ENCODE results near the gene SH3D19.
A peak's percentile ranks its signal among the peaks of the same experiment; 100 is the strongest.

SH3D19 gene

DNA sequence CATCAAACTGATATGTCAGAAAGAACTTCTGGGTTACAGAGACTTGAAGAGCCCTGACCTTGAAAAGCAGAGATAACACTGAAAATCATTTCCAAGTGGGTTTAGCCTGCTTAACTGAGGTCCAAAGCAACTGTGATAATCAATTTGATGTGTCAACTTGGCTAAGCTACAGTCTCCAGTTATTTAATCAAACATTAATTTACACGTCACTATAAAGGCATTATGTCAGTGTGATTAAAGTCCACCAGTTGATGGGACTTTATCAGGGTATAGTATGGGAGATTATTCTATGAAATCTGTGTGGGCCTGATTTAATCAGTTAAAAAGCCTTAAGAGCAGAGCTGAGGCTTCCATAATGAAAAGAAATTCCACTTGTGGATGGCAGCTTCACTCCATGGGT, 117.5 kb downstream of the SH3D19 start:
- TF ChIP-seq, protein P1, sequence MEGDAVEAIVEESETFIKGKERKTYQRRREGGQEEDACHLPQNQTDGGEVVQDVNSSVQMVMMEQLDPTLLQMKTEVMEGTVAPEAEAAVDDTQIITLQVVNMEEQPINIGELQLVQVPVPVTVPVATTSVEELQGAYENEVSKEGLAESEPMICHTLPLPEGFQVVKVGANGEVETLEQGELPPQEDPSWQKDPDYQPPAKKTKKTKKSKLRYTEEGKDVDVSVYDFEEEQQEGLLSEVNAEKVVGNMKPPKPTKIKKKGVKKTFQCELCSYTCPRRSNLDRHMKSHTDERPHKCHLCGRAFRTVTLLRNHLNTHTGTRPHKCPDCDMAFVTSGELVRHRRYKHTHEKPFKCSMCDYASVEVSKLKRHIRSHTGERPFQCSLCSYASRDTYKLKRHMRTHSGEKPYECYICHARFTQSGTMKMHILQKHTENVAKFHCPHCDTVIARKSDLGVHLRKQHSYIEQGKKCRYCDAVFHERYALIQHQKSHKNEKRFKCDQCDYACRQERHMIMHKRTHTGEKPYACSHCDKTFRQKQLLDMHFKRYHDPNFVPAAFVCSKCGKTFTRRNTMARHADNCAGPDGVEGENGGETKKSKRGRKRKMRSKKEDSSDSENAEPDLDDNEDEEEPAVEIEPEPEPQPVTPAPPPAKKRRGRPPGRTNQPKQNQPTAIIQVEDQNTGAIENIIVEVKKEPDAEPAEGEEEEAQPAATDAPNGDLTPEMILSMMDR (conservative IDR thresholded peaks at IDR 0.05) = no peak
- H3K27ac ChIP-seq = no peak overlapping the region

DNA sequence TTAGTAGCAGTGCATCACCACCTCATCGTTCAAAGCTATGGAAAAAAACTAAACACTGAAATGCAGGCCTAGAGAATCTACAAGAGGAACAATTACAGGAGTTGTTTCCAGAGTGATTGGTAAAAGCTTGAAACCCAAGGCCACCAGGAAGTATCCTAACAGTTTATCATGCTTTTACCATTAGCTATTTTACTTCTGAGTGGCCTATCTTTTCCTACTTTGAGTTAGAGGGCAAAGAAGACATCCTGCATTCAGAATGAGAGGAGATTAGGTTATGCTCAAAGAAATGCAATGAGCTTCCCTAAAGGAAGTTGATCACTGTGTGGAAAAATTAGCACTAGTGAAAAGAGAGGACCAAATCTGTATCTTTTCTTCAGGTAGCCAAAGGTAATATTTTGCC, 118.2 kb downstream of the SH3D19 start:
- no peak overlapping the region for H3K27ac ChIP-seq
- TF ChIP-seq, protein P1 (conservative IDR thresholded peaks at IDR 0.05) = no peak

DNA sequence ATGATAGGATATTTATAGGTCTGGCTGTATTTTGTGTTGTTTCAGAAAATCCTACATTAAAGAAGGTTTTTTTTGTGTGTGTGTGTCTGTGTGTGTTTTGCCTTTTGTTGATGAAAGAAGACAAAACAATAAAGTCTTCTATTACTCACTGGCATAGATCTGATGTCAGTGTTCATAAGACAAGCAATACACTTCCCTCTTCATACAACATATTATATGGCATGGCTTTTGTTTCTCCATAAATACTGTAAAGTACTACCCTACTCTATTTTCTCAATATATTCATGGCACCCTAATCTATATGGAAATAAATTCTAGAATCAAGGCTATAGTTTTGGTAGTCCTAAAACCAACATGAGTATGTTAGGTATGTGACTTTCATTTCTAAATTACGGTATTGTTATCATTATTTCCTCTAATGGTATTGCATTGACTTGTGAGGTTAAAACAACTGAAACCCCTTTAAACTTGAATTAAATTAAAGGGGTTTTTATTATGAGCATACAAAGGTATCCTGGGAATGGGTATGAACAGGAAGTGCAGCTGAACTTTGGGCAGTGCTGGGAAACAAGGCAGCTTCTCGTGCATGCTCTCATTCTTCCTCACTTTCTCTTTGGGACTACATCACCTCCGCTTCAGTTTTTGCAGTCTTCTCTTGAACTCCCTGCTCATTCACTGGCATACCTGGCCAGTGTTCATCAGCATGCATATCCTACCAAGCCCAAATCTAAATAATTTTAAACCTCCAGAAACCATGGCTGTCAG, 119.0 kb downstream of the SH3D19 start:
- TF ChIP-seq, protein P1 (conservative IDR thresholded peaks at IDR 0.05) = no peak
- peak overlapping the region; percentile 39; the same call in 1 of the 2 replicates for H3K27ac ChIP-seq

DNA sequence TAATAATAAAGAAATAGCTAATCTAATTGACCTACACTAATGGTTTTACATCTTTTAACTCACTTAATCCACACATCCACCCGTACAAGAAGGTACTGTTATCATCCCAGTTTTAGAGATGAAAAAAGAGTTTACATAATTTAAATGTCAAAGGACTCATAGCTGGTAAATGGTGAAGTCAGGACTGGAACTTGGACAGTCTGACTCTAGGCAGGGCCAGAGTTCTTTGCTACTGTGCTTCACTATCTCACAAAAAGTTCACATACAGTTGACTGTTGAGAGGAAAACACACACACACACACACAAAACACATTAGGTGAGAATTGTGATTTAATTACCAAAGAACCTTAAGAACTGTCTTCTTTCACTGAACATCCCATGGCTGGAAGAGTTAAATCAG, 119.7 kb downstream of the SH3D19 start:
- TF ChIP-seq, protein P1 (conservative IDR thresholded peaks at IDR 0.05) = no peak

DNA sequence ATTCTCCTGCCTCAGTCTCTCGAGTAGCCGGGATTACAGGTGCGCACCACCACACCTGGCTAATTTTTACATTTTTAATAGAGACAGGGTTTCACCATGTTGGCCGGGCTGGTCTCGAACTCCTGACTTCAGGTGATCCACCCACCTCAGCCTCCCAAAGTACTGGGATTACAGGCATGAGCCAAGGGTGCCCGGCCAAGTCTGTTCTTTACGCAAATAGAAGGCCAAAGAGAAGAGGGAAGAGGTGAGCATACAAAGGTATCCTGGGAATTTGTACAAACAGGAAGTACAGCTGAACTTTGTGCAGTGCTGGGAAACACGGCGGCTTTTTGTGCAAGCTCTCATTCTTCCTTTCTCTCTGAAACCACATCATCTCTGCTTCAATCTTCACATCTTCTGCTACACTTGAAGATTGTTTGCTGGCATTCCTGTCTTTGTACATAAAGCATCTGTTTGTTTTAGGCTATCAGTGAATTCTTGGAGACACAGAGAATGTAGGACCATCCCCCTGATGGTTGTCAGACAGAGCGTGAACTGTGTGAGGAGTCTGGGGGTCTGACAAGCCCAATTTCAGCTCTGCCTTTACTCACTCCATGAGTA, 120.4 kb downstream of the SH3D19 start:
- TF ChIP-seq, protein P1 (conservative IDR thresholded peaks at IDR 0.05) = no peak
- H3K27ac ChIP-seq = peak overlapping the region; percentile 39

More for the DNA sequence above, 119.7 kb downstream of the SH3D19 start:
- peak overlapping the region; percentile 39 for H3K27ac ChIP-seq

DNA sequence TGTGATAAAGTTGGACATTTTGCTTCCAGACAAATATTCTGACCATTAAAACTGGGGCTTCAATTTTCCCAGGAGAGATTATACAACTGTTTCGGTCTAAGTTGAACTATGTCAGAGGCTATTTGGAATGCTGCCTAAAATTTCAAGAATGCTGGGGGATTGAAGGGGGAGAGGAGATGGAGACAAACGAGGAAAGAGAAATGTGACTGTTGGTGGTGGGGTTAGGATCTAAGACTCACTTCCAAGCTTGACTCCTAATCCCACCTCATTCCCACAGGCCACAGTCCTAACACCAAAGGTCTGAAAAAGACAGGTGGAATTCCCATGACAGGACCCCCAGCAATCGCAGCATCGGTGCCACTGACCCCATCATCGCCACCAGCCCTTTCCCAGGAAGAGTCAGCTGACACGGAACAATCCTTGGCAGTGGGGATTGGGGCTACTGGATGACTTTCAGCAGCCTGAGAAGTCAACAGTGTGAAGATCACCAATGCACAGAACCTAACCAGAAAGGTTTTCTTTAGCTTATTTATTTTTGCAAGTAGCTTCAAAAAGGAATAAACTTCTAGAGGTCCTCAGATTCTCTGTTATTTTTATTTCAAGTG, 122.5 kb downstream of the SH3D19 start:
- H3K27ac ChIP-seq = no peak overlapping the region
- TF ChIP-seq, protein P1 (conservative IDR thresholded peaks at IDR 0.05) = no peak

DNA sequence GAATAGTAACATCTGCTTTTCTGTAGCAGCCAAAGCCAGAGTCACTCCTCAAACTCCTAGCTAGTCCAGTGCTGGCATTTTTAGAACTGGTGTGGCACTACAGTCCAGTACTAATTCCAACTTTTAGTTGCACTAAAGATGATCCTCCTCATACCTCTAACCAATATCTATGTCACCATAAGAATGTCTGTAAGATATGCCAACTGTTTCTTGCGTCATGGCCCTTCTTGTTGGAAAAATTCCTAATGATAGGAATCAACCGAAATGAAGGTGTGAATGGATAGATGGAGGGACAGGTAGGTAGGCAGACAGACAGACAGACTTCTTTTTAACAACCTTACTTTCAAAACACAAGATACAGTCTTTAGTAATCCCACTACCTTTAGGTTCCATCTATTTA, 123.0 kb downstream of the SH3D19 start:
- no peak overlapping the region for H3K27ac ChIP-seq
- TF ChIP-seq, protein P1 (conservative IDR thresholded peaks at IDR 0.05) = no peak
